PC-3 (cell line): ENCODE data around the gene TSNAXIP1. TPM values are rescaled to one million over a fixed set of nuclear protein-coding genes. Genes with fewer than 3 reads are reported as not detected.
A peak's percentile ranks its signal among the peaks of the same experiment; 100 is the strongest.

ENCODE experiments used
- ATAC-seq: fragments of 200-7000 bp; cut with Tn5 transposase; 2 replicates; pipeline ENCODE4 v1.9.1; 2020; ENCODE audit warnings: mild to moderate bottlenecking, moderate library complexity
- BruUV-seq: library from RNA; stranded (reverse); fragments of 400-500 nt; replicated peaks from 2 replicates; lab custom pipeline; 2021; lab: Mats Ljungman, UMichigan
- CTCF ChIA-PET: fragments of 300-600 bp; sonication (Branson Sonifier 250); formaldehyde crosslinking; loops from one replicate; lab custom pipeline; 2022; ENCODE audit warnings: antibody characterized with exemption; lab: Charles Lee
- POLR2A ChIA-PET: fragments of 300-600 bp; sonication (Branson Sonifier 250); formaldehyde crosslinking; loops from one replicate; lab custom pipeline; 2022; ENCODE audit warnings: antibody characterized with exemption; ENCODE audit not compliant: unreplicated experiment; lab: Charles Lee
- DNase-seq: peaks from one replicate; pipeline ENCODE4 v3.0.0-alpha.2; 2015
- H2AFZ ChIP-seq: fragments of 300-600 bp; sonication (generic); 2 replicates; pipeline ENCODE4 v1.6.0; 2016; ENCODE audit warnings: antibody characterized with exemption, low read length
- H3F3A ChIP-seq: fragments of 300-600 bp; sonication (generic); one replicate; pipeline ENCODE4 v1.6.0; 2017; ENCODE audit warnings: antibody characterized with exemption, low read length, control low read depth, mild to moderate bottlenecking; ENCODE audit not compliant: unreplicated experiment
- H3K27ac ChIP-seq: fragments of 300-600 bp; sonication (generic); 2 replicates; pipeline ENCODE4 v1.5.1; 2016; ENCODE audit warnings: mild to moderate bottlenecking, low read length
- H3K27me3 ChIP-seq: fragments of 300-600 bp; sonication (generic); 2 replicates; pipeline ENCODE4 v1.6.1; 2016; ENCODE audit warnings: low read length, mixed read lengths
- H3K36me3 ChIP-seq: fragments of 300-600 bp; sonication (generic); 2 replicates; pipeline ENCODE4 v1.6.1; 2016; ENCODE audit warnings: low read depth, mixed run types, low read length, mixed read lengths
- H3K4me1 ChIP-seq: fragments of 300-600 bp; sonication (generic); 2 replicates; pipeline ENCODE4 v1.5.1; 2016; ENCODE audit warnings: low read length; ENCODE audit not compliant: insufficient read depth
- H3K4me2 ChIP-seq: fragments of 300-600 bp; sonication (generic); 2 replicates; pipeline ENCODE4 v1.6.0; 2016; ENCODE audit warnings: low read length
- H3K4me3 ChIP-seq: fragments of 300-600 bp; sonication (generic); 2 replicates; pipeline ENCODE4 v1.5.1; 2016; ENCODE audit warnings: mild to moderate bottlenecking, low read length, mixed read lengths
- H3K79me2 ChIP-seq: fragments of 300-600 bp; sonication (generic); 2 replicates; pipeline ENCODE4 v1.6.1; 2017; ENCODE audit warnings: low read length, mixed read lengths
- H3K9ac ChIP-seq: fragments of 300-600 bp; sonication (generic); 2 replicates; pipeline ENCODE4 v1.6.0; 2016; ENCODE audit warnings: mild to moderate bottlenecking, low read length
- H3K9me2 ChIP-seq: fragments of 300-600 bp; sonication (generic); replicated peaks from 2 replicates; pipeline ENCODE4 v1.6.1; 2016; ENCODE audit warnings: mixed run types, low read length, mixed read lengths
- H3K9me3 ChIP-seq: fragments of 300-600 bp; sonication (generic); 2 replicates; pipeline ENCODE4 v1.6.1; 2016; ENCODE audit warnings: low read length, mixed read lengths
- H4K20me1 ChIP-seq: fragments of 300-600 bp; sonication (generic); 2 replicates; pipeline ENCODE4 v1.6.1; 2016; ENCODE audit warnings: low read length, mixed read lengths
- EZH2 ChIP-seq: fragments of 300-600 bp; sonication (generic); IDR thresholded peaks from one replicate; pipeline ENCODE4 v1.6.1; 2017; ENCODE audit warnings: antibody characterized with exemption, mild to moderate bottlenecking, low read length; ENCODE audit not compliant: unreplicated experiment
- EZH2phosphoT487 ChIP-seq: fragments of 300-600 bp; sonication (generic); IDR thresholded peaks from 2 replicates; pipeline ENCODE4 v1.6.1; 2018; ENCODE audit warnings: mild to moderate bottlenecking, antibody characterized with exemption, low read length, borderline replicate concordance
- intact Hi-C: fragments of 100-400 bp; cut with micrococcal nuclease; formaldehyde crosslinking; loops from 2 replicates; pipeline ENCODE4 v1.9.0; 2023
- total RNA-seq: library from RNA; depleted of rRNA; stranded (reverse); fragments of >200 nt; gene quantifications from 2 replicates; pipeline ENCODE4 v1.2.3, GENCODE V29; 2014
- TF ChIP-seq, protein P1 (sequence below): fragments of 300-600 bp; sonication (generic); conservative IDR thresholded peaks from 2 replicates; pipeline ENCODE4 v1.5.1; 2017; ENCODE audit warnings: antibody characterized with exemption, low read depth, mild to moderate bottlenecking, low read length

Gene TSNAXIP1
- total RNA-seq, 1 experiment from 2014 or later = 0.44 TPM

DNA sequence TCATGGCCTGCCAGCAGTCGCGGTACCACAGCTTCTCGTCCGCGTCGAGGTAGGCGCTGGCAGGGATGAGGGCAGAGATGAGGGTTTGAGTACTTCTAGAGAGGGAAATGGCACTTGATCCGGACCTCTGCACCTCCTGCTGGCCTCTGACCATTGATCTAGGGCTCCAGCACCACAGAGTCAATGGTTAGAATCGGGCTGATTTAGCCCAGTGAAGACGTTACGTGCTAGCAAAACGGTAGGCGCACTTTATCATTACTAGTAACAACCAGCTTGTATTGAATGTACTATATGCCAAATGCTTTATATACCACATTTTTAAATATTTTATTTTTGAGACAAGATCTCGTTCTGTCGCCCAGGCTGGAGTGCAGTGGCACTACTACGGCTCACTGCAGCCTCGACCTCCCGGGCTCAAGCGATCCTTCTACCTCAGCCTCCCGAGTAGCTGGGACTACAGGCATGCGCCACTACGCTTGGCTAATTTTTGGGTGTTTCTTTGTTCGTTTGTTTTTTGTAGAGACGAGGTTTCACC, 526 bp downstream of the TSNAXIP1 start:
- Histone ChIP-seq H3K4me1 (peaks cover 10% of the 10 kb centered on the region), H3K4me2 (peak overlapping the region; percentile 90), H3K79me2 (peaks cover 37% of the 10 kb centered on the region), H3K9me2 (no peaks in the 10 kb centered on the region), H3K36me3 (no peaks in the 10 kb centered on the region), H3K27me3 (no peaks in the 10 kb centered on the region), H3K27ac (no peak overlapping the region), H3K9ac (peak overlapping the region; percentile 90), H3K4me3 (peak overlapping the region; percentile 99), H4K20me1 (no peaks in the 10 kb centered on the region), H3F3A (no peaks in the 10 kb centered on the region), H2AFZ (peak overlapping the region; percentile 89), H3K9me3 (no peaks in the 10 kb centered on the region)
- no TSS peak for BruUV-seq
- intact Hi-C loops = loop anchor here (5.0 kb wide), 1 partner anchor 85 kb away; no protein-coding TSS in a partner anchor
- ChIA-PET POLR2A (interaction anchor here (0.5 to 0.6 kb wide), 4 partner anchors 9 to 331 kb away, joined by 3 to 4 read pairs (median 4); no protein-coding TSS in a partner anchor), CTCF (interaction anchor here (0.6 to 1.2 kb wide), 3 partner anchors 9 to 135 kb away, joined by 3 to 6 read pairs (median 5); no protein-coding TSS in a partner anchor)
- ATAC-seq (no peak; the same call in 1 of the 2 replicates), DNase-seq (no peak)
- TF ChIP-seq, protein P1, sequence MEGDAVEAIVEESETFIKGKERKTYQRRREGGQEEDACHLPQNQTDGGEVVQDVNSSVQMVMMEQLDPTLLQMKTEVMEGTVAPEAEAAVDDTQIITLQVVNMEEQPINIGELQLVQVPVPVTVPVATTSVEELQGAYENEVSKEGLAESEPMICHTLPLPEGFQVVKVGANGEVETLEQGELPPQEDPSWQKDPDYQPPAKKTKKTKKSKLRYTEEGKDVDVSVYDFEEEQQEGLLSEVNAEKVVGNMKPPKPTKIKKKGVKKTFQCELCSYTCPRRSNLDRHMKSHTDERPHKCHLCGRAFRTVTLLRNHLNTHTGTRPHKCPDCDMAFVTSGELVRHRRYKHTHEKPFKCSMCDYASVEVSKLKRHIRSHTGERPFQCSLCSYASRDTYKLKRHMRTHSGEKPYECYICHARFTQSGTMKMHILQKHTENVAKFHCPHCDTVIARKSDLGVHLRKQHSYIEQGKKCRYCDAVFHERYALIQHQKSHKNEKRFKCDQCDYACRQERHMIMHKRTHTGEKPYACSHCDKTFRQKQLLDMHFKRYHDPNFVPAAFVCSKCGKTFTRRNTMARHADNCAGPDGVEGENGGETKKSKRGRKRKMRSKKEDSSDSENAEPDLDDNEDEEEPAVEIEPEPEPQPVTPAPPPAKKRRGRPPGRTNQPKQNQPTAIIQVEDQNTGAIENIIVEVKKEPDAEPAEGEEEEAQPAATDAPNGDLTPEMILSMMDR = no peak
- no peak for TF ChIP-seq EZH2

DNA sequence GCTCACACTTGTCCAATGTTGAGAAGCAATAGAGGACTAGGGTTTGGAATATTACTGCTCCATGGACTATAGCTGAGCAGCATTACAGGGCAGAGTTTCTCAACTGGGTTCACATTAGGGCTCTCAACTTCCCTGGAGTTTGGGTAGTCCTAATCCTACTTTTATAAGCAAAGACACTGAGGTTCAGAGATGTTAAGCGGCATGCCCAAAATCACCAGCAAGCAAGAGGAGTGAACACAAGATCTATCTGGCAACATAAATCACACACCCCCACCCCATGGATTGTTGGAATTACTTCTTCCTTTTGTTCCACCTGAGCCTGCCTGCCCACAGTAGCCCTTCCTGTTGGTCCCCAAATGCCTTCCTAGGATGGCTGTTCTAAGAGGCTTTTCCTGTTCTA, 5.2 kb downstream of the TSNAXIP1 start:
- Histone ChIP-seq H3K27ac (no peak overlapping the region), H3K9me3 (no peaks in the 10 kb centered on the region), H2AFZ (no peak overlapping the region), H3K36me3 (no peaks in the 10 kb centered on the region; the same call in 1 of the 2 replicates), H3K27me3 (no peaks in the 10 kb centered on the region), H3K9me2 (no peaks in the 10 kb centered on the region), H3K4me1 (no peaks in the 10 kb centered on the region), H3K79me2 (no peaks in the 10 kb centered on the region), H4K20me1 (no peaks in the 10 kb centered on the region), H3F3A (no peaks in the 10 kb centered on the region), H3K9ac (no peak overlapping the region), H3K4me3 (no peak overlapping the region), H3K4me2 (no peak overlapping the region)
- ATAC-seq (no peak), DNase-seq (no peak)
- TF ChIP-seq EZH2 (no peak), EZH2phosphoT487 (no peak)
- ChIA-PET CTCF (no interaction called here), POLR2A (no interaction called here)
- intact Hi-C loops = no loop called here
- no TSS peak for BruUV-seq

DNA sequence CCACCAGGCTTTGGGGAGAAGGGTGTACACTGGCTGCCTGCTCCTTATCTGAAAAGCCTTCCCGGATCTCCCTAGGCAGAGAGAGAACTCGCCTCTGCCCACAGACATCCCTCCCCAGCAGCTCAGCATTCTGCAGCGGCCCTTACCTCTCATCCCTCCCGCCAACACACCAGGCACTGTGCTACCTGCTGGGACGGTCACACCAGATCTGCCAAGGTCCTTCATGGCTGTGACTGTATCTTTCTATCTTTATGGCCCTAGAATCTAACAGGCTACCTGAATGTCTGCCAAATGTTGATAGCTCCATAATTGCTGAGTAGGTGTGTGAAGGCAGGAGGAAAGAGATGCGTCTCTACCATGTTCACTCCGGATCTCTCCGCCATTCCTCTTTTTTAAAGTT, 7.9 kb downstream of the TSNAXIP1 start:
- H3K4me1 ChIP-seq = no peaks in the 10 kb centered on the region
- H3K27ac ChIP-seq = no peak overlapping the region
- no TSS peak for BruUV-seq
- H3K9me2 ChIP-seq = no peaks in the 10 kb centered on the region
- ChIA-PET CTCF (no interaction called here), POLR2A (no interaction called here)
- H2AFZ ChIP-seq = no peak overlapping the region
- no peaks in the 10 kb centered on the region for H4K20me1 ChIP-seq
- no peaks in the 10 kb centered on the region; the same call in 1 of the 2 replicates for H3K36me3 ChIP-seq
- DNase-seq = no peak
- no peaks in the 10 kb centered on the region for H3K79me2 ChIP-seq
- no peak overlapping the region for H3K4me2 ChIP-seq
- H3K9me3 ChIP-seq = no peaks in the 10 kb centered on the region
- ATAC-seq = no peak
- no peaks in the 10 kb centered on the region for H3F3A ChIP-seq
- H3K27me3 ChIP-seq = no peaks in the 10 kb centered on the region
- no peak overlapping the region for H3K4me3 ChIP-seq
- no peak overlapping the region for H3K9ac ChIP-seq
- TF ChIP-seq EZH2phosphoT487 (no peak), EZH2 (no peak)
- TF ChIP-seq, protein P1 = no peak
- intact Hi-C loops = no loop called here
